Adrenal gland (tissue), 5 donors: Measurements from ENCODE around the gene RHOB.

Experiments used
- CTCF ChIP-seq, 6 experiments: fragments of 450-650 bp in 4 of 6; fragments of 200-600 bp in 2 of 6; sonication (generic) in 1 of 6; IDR thresholded peaks; 1 replicate in 5 of 6; 2 replicates in 1 of 6; pipeline versions ENCODE4 v1.5.1 to v1.8.0; 2016 to 2021; ENCODE audit warnings: antibody characterized with exemption in 6 of 6, mild to moderate bottlenecking in 2 of 6, moderate library complexity in 1 of 6
- POLR2A ChIP-seq, 2 donors: fragments of 450-650 bp; IDR thresholded peaks; one replicate each; pipeline ENCODE4 v1.6.1; 2017; ENCODE audit warnings: antibody characterized with exemption in 2 of 2, mild to moderate bottlenecking in 2 of 2, moderate library complexity in 1 of 2
- donor health status: DM: no; HTN: no; CAD: no.

GRCh38 chr2:20419752-20420151, 27.1 kb upstream of the RHOB start:
- TF ChIP-seq CTCF (IDR thresholded peaks at IDR 0.05) (no peak), POLR2A (IDR thresholded peaks at IDR 0.05) (no peak)
